CMK (cell line): ENCODE results near the gene AFAP1.
A peak's percentile ranks its signal among the peaks of the same experiment; 100 is the strongest.

Experiments used
- DNase-seq: peaks from one replicate; pipeline ENCODE4 v3.0.0-alpha.2; 2010; ENCODE audit warnings: low read depth

AFAP1 gene

GRCh38 chr4:7939377-7940108, at the start of gene AFAP1:
Gene AFAP1 (minus strand): TSS chr4:7939861. CDS start chr4:7872078, 67,783 bp downstream.
- peak; percentile 56 for DNase-seq

GRCh38 chr4:7988437-7988836, 48.8 kb upstream of the AFAP1 start:
- DNase-seq, result no peak

GRCh38 chr4:7987148-7987989, 47.7 kb upstream of the AFAP1 start:
- no peak for DNase-seq

GRCh38 chr4:7985891-7986441, 46.3 kb upstream of the AFAP1 start:
- DNase-seq, result no peak

GRCh38 chr4:7985072-7985471, 45.4 kb upstream of the AFAP1 start:
- DNase-seq, result no peak

GRCh38 chr4:7984286-7984925, 44.7 kb upstream of the AFAP1 start:
- no peak for DNase-seq

GRCh38 chr4:7983296-7983695, 43.6 kb upstream of the AFAP1 start:
- no peak for DNase-seq

- DNase-seq, result no peak
Observed at GRCh38 chr4:7981738-7982394, 42.2 kb upstream of the AFAP1 start.

- DNase-seq, result no peak
Observed at GRCh38 chr4:7980036-7980435, 40.4 kb upstream of the AFAP1 start.

GRCh38 chr4:7979652-7979968, 39.9 kb upstream of the AFAP1 start:
- no peak for DNase-seq

GRCh38 chr4:7978907-7979651, 39.4 kb upstream of the AFAP1 start:
- DNase-seq, result no peak

- no peak for DNase-seq
Observed at GRCh38 chr4:7978489-7978888, 38.8 kb upstream of the AFAP1 start.

- DNase-seq, result no peak
Observed at GRCh38 chr4:7976634-7977033, 37.0 kb upstream of the AFAP1 start.

GRCh38 chr4:7976025-7976424, 36.4 kb upstream of the AFAP1 start:
- no peak for DNase-seq

GRCh38 chr4:7974425-7974824, 34.8 kb upstream of the AFAP1 start:
- DNase-seq, result no peak

- no peak for DNase-seq
Observed at GRCh38 chr4:7973545-7973981, 33.9 kb upstream of the AFAP1 start.

- no peak for DNase-seq
Observed at GRCh38 chr4:7971881-7972500, 32.3 kb upstream of the AFAP1 start.

- no peak for DNase-seq
Observed at GRCh38 chr4:7971159-7971631, 31.5 kb upstream of the AFAP1 start.

GRCh38 chr4:7970361-7970946, 30.8 kb upstream of the AFAP1 start:
- no peak for DNase-seq

GRCh38 chr4:7968262-7968896, 28.7 kb upstream of the AFAP1 start:
- DNase-seq, result no peak
